Renal cortical epithelial cell (primary cell): ENCODE data around the gene OFD1. TPM values are rescaled to one million over a fixed set of nuclear protein-coding genes. Genes with fewer than 3 reads are reported as not detected.
"Not testable (repeated sequence)": the region's sequence is repeated elsewhere in the genome, so short reads cannot be mapped to it uniquely, and the experiment has no call there.

Experiments used
- DNase-seq: peaks from one replicate; pipeline ENCODE4 v3.0.0-alpha.2; 2011; ENCODE audit warnings: low read depth
- total RNA-seq: library from RNA; depleted of rRNA; stranded (reverse); fragments of >200 nt; gene quantifications from 2 replicates; pipeline ENCODE4 v1.2.3, GENCODE V29; 2014

The OFD1 gene
- total RNA-seq, 1 donor from 2014 or later, result 27.3 TPM

DNA sequence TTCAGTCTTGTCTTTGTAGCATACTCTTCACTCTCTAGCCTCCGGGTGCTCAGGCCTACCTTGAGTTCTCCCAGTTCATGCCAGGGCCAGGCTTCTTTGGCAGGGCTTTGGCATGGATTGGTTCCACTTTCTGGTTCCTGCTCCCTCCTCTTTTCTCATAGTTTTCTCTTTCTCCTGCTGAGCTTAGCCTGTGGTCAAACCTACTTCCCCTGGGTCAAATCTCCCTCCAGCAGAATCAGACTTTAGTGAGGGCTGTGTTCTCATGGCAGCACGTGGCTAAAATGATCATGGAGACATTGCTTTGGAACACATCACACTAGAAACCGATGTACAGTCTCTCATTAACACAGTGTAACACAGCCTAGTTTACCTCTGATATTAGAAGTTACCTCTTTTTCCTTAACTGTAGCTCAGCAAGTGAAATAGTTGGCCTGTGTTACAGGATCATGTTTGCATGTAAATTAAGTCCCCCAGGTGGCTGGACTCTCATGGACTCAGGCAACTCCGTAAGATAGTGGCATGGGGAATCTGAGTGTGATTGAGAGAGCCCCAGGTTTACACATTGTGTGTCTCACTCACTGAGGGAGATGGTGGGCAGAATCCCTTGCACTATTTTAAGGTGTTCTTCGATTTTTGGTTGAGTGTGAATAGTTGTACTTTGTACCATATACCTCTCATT, 32.3 kb upstream of the OFD1 start:
- DNase-seq, result no peak

DNA sequence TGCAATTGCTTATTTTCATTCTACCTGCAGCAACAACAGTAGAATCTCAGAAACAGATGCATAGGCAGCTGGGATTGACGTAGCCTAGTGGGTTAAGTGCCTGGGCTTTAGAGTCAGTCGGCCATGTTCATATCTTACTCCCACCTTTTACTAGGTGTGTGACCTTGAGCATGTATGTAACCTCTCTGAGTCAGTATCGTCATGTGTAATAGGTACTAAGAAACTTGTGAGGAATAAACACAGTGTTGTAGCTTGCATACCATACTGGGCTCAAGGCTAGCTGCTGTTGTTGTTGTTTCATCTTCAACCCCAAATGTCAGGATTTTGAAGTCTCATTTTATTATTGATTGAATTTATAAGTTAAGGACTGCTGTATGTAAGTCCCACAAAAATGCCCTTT, 31.4 kb upstream of the OFD1 start:
- no peak for DNase-seq

GRCh38 chrX:13703589-13703988, 31.0 kb upstream of the OFD1 start:
- DNase-seq, result no peak

- no peak for DNase-seq
Measured at GRCh38 chrX:13711141-13711540, 23.4 kb upstream of the OFD1 start.

DNA sequence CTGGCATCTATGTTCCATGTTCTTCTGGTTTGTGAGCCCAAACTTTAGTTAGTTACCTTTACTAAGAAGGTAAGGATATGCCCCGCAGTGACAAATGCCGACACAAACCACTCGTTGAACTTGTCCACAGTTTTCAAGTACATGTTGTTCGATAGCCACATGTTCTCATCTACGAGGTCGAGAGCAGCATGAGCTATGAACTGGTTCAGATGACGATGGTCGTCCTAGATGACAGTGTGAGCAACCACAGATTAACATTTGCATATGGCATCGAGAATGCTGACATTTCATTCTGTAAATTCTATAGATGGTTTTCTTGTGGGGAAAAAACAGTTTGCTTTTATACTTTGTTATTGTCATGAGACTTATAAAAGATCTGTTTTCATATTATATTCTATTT, 18.1 kb upstream of the OFD1 start:
- no peak for DNase-seq

- DNase-seq, result no peak
Measured at GRCh38 chrX:13716905-13717304, 17.6 kb upstream of the OFD1 start.

DNA sequence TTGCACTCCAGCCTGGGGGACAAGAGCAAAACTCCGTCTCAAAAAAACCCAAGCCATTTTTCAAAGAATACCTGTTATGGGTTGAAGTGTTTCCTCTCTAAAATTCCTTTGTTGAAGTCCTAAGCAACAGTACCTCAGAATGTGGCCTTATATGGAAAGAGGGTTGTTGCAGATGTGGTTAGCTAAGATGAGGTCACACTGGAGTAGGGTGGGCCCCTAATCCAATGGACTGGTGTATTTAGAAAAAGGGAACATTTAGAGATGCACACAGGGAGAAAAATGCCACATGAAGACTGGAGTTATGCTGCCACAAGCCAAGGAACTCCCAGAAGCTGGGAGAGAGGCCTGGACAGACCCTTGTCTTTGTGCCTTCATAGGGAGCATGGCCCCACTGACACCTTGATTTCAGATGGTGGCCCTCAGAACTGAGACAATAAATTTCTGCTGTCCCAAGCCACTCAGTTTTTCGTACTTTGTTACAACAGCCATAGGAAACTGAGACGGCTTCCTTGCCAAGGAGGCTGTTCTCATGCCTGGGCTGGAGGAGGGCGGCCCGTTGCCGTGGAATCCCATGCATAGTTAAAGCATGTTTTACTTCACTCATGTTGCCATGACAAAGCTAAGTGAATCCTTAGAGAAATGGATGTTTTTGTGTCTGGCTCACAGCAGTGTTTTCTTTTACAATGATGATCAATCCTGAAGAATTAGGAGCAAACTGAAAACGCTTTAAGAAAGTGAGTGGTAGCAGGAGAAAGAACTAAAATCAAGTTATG, 16.7 kb upstream of the OFD1 start:
- no peak for DNase-seq

DNA sequence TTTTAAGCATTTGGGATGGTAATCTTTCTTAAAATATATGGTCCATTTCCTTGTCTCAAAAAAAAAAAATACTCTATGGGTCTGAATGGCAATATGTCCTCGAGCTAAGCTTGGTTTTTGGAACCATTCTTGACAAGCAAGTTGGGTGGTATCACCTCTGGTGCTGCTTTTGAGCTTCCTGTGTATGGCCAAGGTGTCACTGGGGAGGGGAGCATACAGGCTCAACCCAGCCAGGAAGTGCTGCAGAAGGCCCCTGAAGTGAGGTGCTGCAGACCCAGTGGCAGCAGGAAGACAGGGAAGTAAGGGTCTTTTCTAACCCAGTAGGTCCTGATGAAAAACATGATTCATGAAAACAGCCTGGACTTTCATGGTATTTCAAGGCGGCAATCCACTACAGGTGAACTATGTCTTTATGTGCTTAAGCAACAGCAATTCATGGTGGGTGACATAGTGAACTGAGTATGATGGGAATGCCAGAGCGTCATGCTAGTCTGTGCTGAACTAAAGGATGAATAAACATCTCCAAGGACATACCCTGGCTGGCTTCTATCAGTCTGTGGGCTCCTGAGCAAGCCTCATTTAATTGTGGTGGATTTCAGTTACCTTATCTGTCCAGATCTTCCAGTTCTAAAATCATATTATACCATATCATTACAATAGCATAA, 15.2 kb upstream of the OFD1 start:
- no peak for DNase-seq

- no peak for DNase-seq
Measured at GRCh38 chrX:13721371-13721770, 13.2 kb upstream of the OFD1 start.

- DNase-seq, result no peak
Measured at GRCh38 chrX:13721819-13722519, 12.6 kb upstream of the OFD1 start.

- DNase-seq, result not testable (repeated sequence)
Measured at GRCh38 chrX:13724878-13725277, 9.7 kb upstream of the OFD1 start.

DNA sequence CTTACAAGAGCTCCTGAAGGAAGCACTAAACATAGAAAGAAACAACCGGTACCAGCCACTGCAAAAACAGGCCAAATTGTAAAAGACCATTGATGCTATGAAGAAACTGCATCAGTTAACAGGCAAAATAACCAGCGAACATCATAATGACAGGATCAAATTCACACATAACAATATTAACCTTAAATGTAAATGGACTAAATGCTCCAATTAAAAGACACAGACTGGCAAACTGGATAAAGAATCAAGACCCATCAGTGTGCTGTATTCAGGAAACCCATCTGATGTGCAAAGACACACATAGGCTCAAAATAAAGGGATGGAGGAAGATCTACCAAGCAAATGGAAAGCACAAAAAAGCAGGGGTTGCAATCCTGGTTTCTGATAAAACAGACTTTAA, 8.0 kb upstream of the OFD1 start:
- not testable (repeated sequence) for DNase-seq

DNA sequence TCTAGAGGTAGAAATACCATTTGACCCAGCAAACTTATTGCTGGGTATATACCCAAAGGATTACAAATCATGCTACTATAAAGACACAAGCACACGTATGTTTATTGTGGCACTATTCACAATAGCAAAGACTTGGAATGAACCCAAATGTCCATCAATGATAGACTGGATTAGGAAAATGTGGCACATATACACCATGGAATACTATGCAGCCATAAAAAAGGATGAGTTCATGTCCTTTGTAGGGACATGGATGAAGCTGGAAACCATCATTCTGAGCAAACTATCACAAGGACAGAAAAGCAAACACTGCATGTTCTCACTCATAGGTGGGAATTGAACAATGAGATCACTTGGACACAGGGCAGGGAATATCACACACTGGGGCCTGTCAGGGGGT, 4.0 kb upstream of the OFD1 start:
- DNase-seq, result not testable (repeated sequence)

DNA sequence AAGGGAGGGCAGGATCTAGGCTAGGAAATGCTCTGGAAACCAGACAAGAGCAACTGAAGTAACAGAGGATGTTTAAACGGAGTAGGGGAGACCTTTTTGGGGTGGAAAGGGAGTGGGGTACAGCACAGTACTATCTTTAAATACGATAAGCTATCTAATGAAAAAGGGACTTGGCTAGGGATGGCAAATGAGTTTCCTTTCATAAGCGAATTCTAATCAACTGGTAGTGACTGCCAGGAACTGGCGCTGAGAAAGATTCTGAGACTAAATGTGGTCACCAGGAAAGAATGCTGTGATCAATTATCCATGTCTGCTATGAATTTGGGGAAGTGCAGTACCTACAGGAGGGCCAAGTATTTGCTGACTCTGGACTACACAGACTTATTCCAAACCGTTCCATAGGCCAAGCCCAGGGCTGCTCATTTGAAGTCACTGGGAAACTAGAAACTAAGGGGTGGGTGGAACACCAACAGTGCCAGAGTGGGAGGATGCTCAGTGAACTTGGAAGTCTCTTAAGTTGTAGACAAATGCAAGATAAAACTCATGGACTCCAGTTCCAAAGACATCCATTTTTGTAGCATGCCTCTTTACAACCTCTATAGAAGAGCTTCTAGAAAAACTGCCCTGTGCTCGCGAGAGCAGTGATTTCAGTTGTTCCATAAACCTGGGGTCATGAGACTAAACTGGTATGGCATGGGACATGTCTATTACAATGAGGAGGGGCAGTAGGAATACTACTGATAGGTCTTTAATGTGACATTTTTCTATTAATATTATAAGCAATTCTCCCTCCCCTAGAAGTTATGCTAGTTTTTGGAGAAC, 2.1 kb upstream of the OFD1 start:
- peak; percentile 28 for DNase-seq

- DNase-seq, result no peak
Measured at GRCh38 chrX:13733506-13733905, 1.0 kb upstream of the OFD1 start.

DNA sequence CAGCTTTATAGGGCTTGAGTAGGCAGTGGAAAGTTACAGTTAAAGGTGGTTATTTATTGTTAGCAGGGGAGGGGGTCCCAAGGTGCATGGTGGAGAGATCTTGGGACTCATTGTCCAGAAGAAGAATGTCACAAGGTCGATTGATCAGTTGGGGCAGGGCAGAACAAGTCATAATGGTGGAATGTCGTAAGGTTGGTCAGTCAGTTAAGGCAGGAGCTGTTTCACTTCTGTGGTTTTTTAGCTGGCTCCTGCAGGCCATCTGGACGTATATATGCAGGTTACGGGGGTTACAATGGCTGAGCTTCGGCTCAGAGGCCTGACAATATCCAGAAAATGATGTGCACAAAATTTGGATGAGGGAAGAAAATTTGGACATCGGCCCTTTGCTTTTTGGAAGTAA, 7.1 kb downstream of the OFD1 start:
- no peak for DNase-seq

DNA sequence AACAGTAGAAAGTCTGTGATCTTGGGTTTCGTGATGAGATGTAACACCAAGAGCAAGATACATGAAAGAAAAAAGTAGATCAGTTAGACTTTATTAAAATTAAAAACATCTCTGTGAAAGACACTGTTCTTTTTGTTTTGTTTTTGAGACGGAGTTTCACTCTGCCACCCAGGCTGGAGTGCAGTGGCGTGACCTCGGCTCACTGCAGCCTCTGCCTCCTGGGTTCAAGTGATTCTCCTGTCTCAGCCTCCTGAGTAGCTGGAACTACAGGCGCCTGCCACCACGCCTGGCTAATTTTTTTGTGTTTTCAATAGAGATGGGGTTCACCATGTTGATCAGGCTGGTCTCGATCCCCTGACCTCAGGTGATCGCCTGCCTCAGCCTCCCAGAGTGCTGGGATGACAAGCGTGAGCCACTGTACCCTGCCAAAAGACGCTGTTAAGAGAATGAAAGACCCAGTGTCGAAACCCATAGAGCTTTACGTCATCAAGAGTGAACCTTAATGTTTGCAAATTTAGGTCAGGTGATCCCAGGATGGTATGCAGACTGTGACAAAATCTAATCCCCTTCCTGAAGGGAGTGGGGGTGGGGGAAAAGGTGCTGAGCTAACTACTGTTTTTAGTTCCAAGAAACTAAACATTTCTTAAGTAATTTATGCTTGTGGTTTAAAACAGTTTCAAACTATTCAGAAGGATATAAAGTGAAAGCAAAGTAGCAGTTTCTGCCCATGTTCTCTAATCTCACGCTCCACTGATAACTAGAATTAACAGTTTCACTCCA, 8.0 kb downstream of the OFD1 start:
- DNase-seq, result peak; percentile 75

DNA sequence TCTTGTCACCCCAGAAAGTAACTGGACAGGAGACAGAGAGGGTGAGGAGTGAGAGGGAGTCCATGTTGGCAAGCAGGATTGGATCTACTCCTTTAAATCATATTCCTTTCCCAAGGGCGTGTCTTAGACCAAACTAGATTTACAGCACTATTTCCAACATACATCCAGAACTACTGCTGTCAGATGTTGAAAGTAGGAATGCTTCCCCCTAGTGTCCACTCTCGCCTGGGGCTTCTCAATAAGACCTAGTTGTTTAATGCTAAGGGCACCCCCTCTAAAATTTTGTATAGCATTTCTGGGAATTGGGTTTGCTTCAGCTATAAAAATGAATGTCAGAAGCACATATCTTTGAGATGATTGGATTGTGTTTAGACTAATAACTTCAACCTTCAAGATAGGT, 13.3 kb downstream of the OFD1 start:
- DNase-seq, result peak; percentile 53

- no peak for DNase-seq
Measured at GRCh38 chrX:13748486-13748885, 13.9 kb downstream of the OFD1 start.

GRCh38 chrX:13750204-13750603, 15.7 kb downstream of the OFD1 start:
- DNase-seq, result peak; percentile 54

- DNase-seq, result no peak
Measured at GRCh38 chrX:13750812-13751211, 16.3 kb downstream of the OFD1 start.
